Measurements from ENCODE around the gene PCSK5.

Gene PCSK5

DNA sequence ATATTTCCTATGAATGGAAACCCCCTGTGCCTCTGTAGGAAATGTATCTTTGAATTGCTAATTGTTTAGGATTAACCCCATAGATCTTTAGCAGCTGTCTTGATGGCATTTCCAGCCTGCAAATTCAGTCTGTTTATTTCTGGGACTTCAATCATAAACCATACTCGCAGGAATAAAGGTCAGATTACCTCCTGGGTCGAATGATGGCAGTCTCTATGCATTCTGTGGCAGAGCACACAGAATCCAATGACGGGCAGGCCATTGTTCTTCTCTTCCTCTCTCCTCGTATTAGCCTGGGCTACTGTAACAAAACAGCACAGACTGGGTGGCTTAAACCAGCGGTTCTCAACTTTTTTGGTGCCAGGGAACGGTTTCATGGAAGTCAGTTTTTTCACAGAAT is 199.9 kb downstream of the PCSK5 start:
- DNase-seq = no peak
- Histone ChIP-seq H3K4me3 (ENCODE audit: low read depth, low read length) (no peak overlapping the region), H3K36me3 (replicated peaks) (no peaks in the 10 kb centered on the region), H3K27ac (no peak overlapping the region), H3K27me3 (replicated peaks) (no peaks in the 10 kb centered on the region)
- in situ Hi-C loops (cut with HindIII; ENCODE audit: low pct_ligation_motif_present, low sequenced_read_pairs) = no loop called here
- TF ChIP-seq, protein P1, sequence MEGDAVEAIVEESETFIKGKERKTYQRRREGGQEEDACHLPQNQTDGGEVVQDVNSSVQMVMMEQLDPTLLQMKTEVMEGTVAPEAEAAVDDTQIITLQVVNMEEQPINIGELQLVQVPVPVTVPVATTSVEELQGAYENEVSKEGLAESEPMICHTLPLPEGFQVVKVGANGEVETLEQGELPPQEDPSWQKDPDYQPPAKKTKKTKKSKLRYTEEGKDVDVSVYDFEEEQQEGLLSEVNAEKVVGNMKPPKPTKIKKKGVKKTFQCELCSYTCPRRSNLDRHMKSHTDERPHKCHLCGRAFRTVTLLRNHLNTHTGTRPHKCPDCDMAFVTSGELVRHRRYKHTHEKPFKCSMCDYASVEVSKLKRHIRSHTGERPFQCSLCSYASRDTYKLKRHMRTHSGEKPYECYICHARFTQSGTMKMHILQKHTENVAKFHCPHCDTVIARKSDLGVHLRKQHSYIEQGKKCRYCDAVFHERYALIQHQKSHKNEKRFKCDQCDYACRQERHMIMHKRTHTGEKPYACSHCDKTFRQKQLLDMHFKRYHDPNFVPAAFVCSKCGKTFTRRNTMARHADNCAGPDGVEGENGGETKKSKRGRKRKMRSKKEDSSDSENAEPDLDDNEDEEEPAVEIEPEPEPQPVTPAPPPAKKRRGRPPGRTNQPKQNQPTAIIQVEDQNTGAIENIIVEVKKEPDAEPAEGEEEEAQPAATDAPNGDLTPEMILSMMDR (IDR thresholded peaks at IDR 0.05; ENCODE audit: low read depth, low read length, missing control alignments) = no peak

DNA sequence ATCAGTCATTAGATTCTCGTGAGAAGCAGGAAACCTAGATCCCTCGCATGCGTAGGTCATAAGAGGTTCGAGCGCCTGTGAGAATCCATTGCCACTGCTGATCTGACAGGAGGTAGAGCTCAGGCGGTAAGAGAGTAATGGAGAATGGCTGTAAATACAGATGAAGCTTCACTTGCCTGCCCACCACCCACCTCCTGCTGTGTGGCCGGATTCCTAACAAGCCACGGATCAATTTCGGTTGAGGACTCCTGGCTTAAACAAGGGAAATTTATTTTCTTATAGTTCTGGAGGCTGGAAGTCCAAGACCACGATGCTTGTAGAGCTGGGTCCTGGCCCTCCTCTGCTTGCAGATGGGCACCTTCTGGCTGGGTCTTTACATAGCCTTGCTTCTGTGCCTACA is 200.4 kb downstream of the PCSK5 start:
- H3K4me3 ChIP-seq (ENCODE audit: low read depth, low read length) = no peak overlapping the region
- DNase-seq = no peak
- H3K36me3 ChIP-seq (replicated peaks) = no peaks in the 10 kb centered on the region
- TF ChIP-seq, protein P1 (IDR thresholded peaks at IDR 0.05; ENCODE audit: low read depth, low read length, missing control alignments) = no peak
- no peak overlapping the region for H3K27ac ChIP-seq
- H3K27me3 ChIP-seq (replicated peaks) = no peaks in the 10 kb centered on the region
- in situ Hi-C loops (cut with HindIII; ENCODE audit: low pct_ligation_motif_present, low sequenced_read_pairs) = no loop called here

DNA sequence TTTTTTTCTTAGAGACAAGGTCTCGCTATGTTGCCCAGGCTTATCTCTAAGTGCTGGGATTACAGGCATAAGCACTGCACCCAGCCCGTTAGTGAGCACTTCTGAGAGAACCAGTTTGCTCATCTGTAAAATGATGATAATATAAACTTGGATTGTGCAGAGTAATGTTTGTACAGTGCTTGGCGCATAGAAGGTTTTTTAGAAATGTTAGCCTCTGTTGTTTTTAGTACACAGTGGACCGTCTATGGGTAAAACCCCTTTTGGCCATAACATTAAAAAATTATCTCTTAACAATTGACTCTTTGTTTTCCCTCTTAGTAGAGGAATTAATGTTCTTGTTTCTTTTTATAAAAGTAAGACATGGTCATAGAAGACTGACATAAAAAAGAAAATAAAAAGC is 202.1 kb downstream of the PCSK5 start:
- in situ Hi-C loops (cut with HindIII; ENCODE audit: low pct_ligation_motif_present, low sequenced_read_pairs) = no loop called here
- no peak for DNase-seq
- H3K27ac ChIP-seq = no peak overlapping the region
- H3K4me3 ChIP-seq (ENCODE audit: low read depth, low read length) = no peak overlapping the region
- no peaks in the 10 kb centered on the region for H3K27me3 ChIP-seq (replicated peaks)
- no peaks in the 10 kb centered on the region for H3K36me3 ChIP-seq (replicated peaks)
- TF ChIP-seq, protein P1 (IDR thresholded peaks at IDR 0.05; ENCODE audit: low read depth, low read length, missing control alignments) = no peak

DNA sequence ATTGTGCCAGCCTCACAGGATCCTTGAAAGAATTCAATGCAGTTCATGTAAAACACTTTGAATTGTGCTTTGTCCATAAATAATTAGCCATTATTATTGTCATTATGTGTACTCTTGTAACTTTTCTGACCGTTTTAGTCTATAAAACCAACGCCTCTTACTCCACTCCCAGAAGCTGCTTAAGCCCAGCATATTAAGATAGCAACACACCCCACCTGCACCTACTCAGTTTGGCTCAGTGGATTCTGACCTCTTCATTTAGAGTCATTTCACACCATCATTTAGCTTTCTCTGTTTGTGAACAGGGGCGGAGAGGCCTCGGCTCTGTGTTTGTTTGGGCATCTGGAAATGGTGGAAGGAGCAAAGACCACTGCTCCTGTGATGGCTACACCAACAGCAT is 205.1 kb downstream of the PCSK5 start:
- Histone ChIP-seq H3K27me3 (replicated peaks) (no peaks in the 10 kb centered on the region), H3K4me3 (ENCODE audit: low read depth, low read length) (no peak overlapping the region), H3K27ac (no peak overlapping the region), H3K36me3 (replicated peaks) (no peaks in the 10 kb centered on the region)
- in situ Hi-C loops (cut with HindIII; ENCODE audit: low pct_ligation_motif_present, low sequenced_read_pairs) = no loop called here
- TF ChIP-seq, protein P1 (IDR thresholded peaks at IDR 0.05; ENCODE audit: low read depth, low read length, missing control alignments) = no peak
- DNase-seq = no peak

DNA sequence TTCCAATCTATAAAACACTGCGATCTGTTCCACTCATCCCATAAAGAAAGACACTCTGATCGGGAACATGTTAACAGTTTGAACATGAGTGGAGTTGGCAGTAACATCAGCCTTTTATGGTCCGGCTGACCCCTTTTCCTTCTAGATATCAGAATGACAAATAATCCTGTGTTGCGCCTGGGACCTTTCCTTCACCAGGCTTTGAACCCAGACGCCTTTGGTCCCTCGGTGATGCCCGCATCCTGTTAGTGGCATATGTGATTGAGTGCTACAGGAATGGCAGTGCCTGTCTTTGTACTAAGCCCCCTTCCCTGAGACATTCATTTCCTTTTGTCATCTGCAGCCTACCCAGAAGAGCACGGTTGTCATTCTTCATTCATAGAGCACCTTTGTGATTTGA is 209.0 kb downstream of the PCSK5 start:
- H3K36me3 ChIP-seq (replicated peaks) = no peaks in the 10 kb centered on the region
- no peaks in the 10 kb centered on the region for H3K27me3 ChIP-seq (replicated peaks)
- TF ChIP-seq, protein P1 (IDR thresholded peaks at IDR 0.05; ENCODE audit: low read depth, low read length, missing control alignments) = no peak
- in situ Hi-C loops (cut with HindIII; ENCODE audit: low pct_ligation_motif_present, low sequenced_read_pairs) = no loop called here
- H3K4me3 ChIP-seq (ENCODE audit: low read depth, low read length) = no peak overlapping the region
- H3K27ac ChIP-seq = no peak overlapping the region
- no peak for DNase-seq

DNA sequence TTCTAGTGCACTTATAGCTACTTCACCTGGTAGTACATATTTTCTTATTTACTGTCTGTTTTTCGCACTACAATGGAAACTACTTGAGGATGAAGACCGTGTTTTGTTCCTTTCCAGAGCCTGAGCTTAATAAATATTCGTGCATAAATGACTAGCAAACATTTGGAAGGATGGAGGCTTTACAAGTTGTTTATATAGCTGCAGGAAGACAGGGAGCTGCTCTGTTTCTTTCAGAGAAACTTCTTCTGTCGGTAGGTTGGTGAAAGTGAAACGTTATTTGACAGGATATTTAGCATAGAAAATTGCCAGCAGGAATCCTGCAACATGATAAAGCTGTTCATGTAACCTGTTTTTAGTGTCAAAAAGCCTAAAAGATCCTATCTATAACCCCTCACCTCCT is 210.6 kb downstream of the PCSK5 start:
- no peak for DNase-seq
- Histone ChIP-seq H3K36me3 (replicated peaks) (no peaks in the 10 kb centered on the region), H3K27me3 (replicated peaks) (no peaks in the 10 kb centered on the region), H3K27ac (no peak overlapping the region), H3K4me3 (ENCODE audit: low read depth, low read length) (no peak overlapping the region)
- TF ChIP-seq, protein P1 (IDR thresholded peaks at IDR 0.05; ENCODE audit: low read depth, low read length, missing control alignments) = no peak
- in situ Hi-C loops (cut with HindIII; ENCODE audit: low pct_ligation_motif_present, low sequenced_read_pairs) = no loop called here
